Vagina (tissue), 2 donors: ENCODE data around the gene SYP. TPM values are rescaled to one million over a fixed set of nuclear protein-coding genes. Genes with fewer than 3 reads are reported as not detected.

Experiments used
- DNase-seq, 2 donors: peaks; one replicate each; pipeline ENCODE4 v3.0.0-alpha.2; 2017; ENCODE audit errors: extremely low spot score in 2 of 2
- H3K27ac ChIP-seq: fragments of 200-600 bp; sonication (generic); one replicate; pipeline ENCODE4 v1.5.1; 2019
- H3K27me3 ChIP-seq: fragments of 200-600 bp; sonication (generic); one replicate; pipeline ENCODE4 v1.5.1; 2019
- H3K36me3 ChIP-seq, 2 donors: fragments of 200-600 bp; sonication (generic); one replicate each; pipeline ENCODE4 v1.5.1; 2017 to 2019
- H3K4me1 ChIP-seq: fragments of 200-600 bp; sonication (generic); one replicate; pipeline ENCODE4 v1.5.1; 2019
- H3K4me3 ChIP-seq, 2 donors: fragments of 200-600 bp; sonication (generic); 1 replicate in 1 of 2; 2 replicates in 1 of 2; pipeline ENCODE4 v1.5.1; 2016 to 2019
- H3K9me3 ChIP-seq: fragments of 200-600 bp; sonication (generic); one replicate; pipeline ENCODE4 v1.5.1; 2019
- CTCF ChIP-seq, 3 experiments: fragments of 450-650 bp in 2 of 3; fragments of 200-600 bp in 1 of 3; sonication (generic) in 1 of 3; IDR thresholded peaks; one replicate each; pipeline ENCODE4 v1.5.1; 2017 to 2019; ENCODE audit warnings: antibody characterized with exemption in 3 of 3, mild to moderate bottlenecking in 2 of 3, moderate library complexity in 2 of 3
- POLR2A ChIP-seq, 2 donors: fragments of 450-650 bp; IDR thresholded peaks; one replicate each; pipeline ENCODE4 v1.6.1; 2017; ENCODE audit warnings: antibody characterized with exemption in 2 of 2, mild to moderate bottlenecking in 2 of 2, moderate library complexity in 2 of 2
- POLR2AphosphoS5 ChIP-seq, 2 donors: sonication (generic); formaldehyde crosslinking; IDR thresholded peaks; one replicate each; pipeline ENCODE4 v1.9.0; 2017; ENCODE audit warnings: antibody characterized with exemption in 2 of 2, mild to moderate bottlenecking in 2 of 2, low read depth in 1 of 2; ENCODE audit not compliant: insufficient read depth in 1 of 2
- intact Hi-C: fragments of 100-400 bp; cut with DNase I; formaldehyde crosslinking; loops from one replicate; pipeline ENCODE4 v1.15.1; 2023
- total RNA-seq: library from RNA; depleted of rRNA; stranded (reverse); fragments of >200 nt; gene quantifications from one replicate; pipeline ENCODE4 v1.2.3, GENCODE V29; 2016

The SYP gene
- total RNA-seq, 1 donor from 2014 or later = 11.0 TPM

GRCh38 chrX:49184294-49185281 is 15.4 kb downstream of the SYP start:
- H3K4me3 ChIP-seq = peak overlapping the region; percentile 33 to 47
- H3K27me3 ChIP-seq = no peaks in the 10 kb centered on the region
- H3K4me1 ChIP-seq = peaks cover 17% of the 10 kb centered on the region
- no peaks in the 10 kb centered on the region for H3K9me3 ChIP-seq
- no peaks in the 10 kb centered on the region for H3K36me3 ChIP-seq
- no peak for DNase-seq
- H3K27ac ChIP-seq = peak overlapping the region; percentile 76
- intact Hi-C loops = no loop called here
- no peak for TF ChIP-seq CTCF (IDR thresholded peaks at IDR 0.05)
- TF ChIP-seq POLR2AphosphoS5 (IDR thresholded peaks at IDR 0.05; ENCODE audit: insufficient read depth in 1 of 2, low read depth in 1 of 2) = peak; percentile 74 to 85
- peak in 1 of 2 donors; percentile 58 for TF ChIP-seq POLR2A (IDR thresholded peaks at IDR 0.05)

- Histone ChIP-seq H3K36me3 (no peaks in the 10 kb centered on the region), H3K4me1 (peaks cover 17% of the 10 kb centered on the region), H3K27me3 (no peaks in the 10 kb centered on the region), H3K27ac (peak overlapping the region; percentile 69), H3K9me3 (no peaks in the 10 kb centered on the region), H3K4me3 (peak overlapping the region in 1 of 2 donors; percentile 23)
- TF ChIP-seq CTCF (IDR thresholded peaks at IDR 0.05) = no peak
- no peak for TF ChIP-seq POLR2AphosphoS5 (IDR thresholded peaks at IDR 0.05; ENCODE audit: insufficient read depth in 1 of 2, low read depth in 1 of 2)
- no peak for TF ChIP-seq POLR2A (IDR thresholded peaks at IDR 0.05)
- intact Hi-C loops = no loop called here
- DNase-seq = no peak
Measured at GRCh38 chrX:49183701-49184281, 16.2 kb downstream of the SYP start.

GRCh38 chrX:49179358-49179757 is 20.6 kb downstream of the SYP start:
- no peak for DNase-seq
- H3K36me3 ChIP-seq = no peaks in the 10 kb centered on the region
- TF ChIP-seq CTCF (IDR thresholded peaks at IDR 0.05) = no peak
- no peak for TF ChIP-seq POLR2AphosphoS5 (IDR thresholded peaks at IDR 0.05; ENCODE audit: insufficient read depth in 1 of 2, low read depth in 1 of 2)
- no peak for TF ChIP-seq POLR2A (IDR thresholded peaks at IDR 0.05)

GRCh38 chrX:49178537-49178936 is 21.5 kb downstream of the SYP start:
- peaks cover 5% of the 10 kb centered on the region for H3K4me1 ChIP-seq
- intact Hi-C loops = loop anchor here (10.0 kb wide), 1 partner anchor 104 kb away; the partner anchor contains the start of genes PRAF2 and WDR45
- H3K36me3 ChIP-seq = no peaks in the 10 kb centered on the region
- DNase-seq = no peak
- H3K27ac ChIP-seq = no peak overlapping the region
- H3K4me3 ChIP-seq = no peak overlapping the region
- no peaks in the 10 kb centered on the region for H3K27me3 ChIP-seq
- H3K9me3 ChIP-seq = no peaks in the 10 kb centered on the region
- no peak for TF ChIP-seq POLR2A (IDR thresholded peaks at IDR 0.05)
- no peak for TF ChIP-seq POLR2AphosphoS5 (IDR thresholded peaks at IDR 0.05; ENCODE audit: insufficient read depth in 1 of 2, low read depth in 1 of 2)

More at GRCh38 chrX:49179358-49179757, 20.6 kb downstream of the SYP start:
- intact Hi-C loops = loop anchor here (10.0 kb wide), 1 partner anchor 105 kb away; the partner anchor contains the start of genes PRAF2 and WDR45
- no peaks in the 10 kb centered on the region for H3K9me3 ChIP-seq
- no peak overlapping the region for H3K27ac ChIP-seq
- H3K27me3 ChIP-seq = no peaks in the 10 kb centered on the region
- H3K4me1 ChIP-seq = peaks cover 10% of the 10 kb centered on the region
- H3K4me3 ChIP-seq = no peak overlapping the region

GRCh38 chrX:49177873-49178480 is 22.0 kb downstream of the SYP start:
- Histone ChIP-seq H3K4me3 (no peak overlapping the region), H3K36me3 (no peaks in the 10 kb centered on the region), H3K27me3 (no peaks in the 10 kb centered on the region), H3K4me1 (peaks cover 9% of the 10 kb centered on the region), H3K9me3 (no peaks in the 10 kb centered on the region), H3K27ac (peak overlapping the region; percentile 13)
- peak in 1 of 2 donors; percentile 22 for TF ChIP-seq POLR2AphosphoS5 (IDR thresholded peaks at IDR 0.05; ENCODE audit: insufficient read depth in 1 of 2, low read depth in 1 of 2)
- no peak for TF ChIP-seq POLR2A (IDR thresholded peaks at IDR 0.05)
- no peak for TF ChIP-seq CTCF (IDR thresholded peaks at IDR 0.05)
- DNase-seq = peak in 1 of 2 donors; percentile 80
- intact Hi-C loops = loop anchor here (10.0 kb wide), 1 partner anchor 103 kb away; the partner anchor contains the start of genes PRAF2 and WDR45
